Smooth muscle cell of trachea (primary cell): ENCODE data around the gene KHK. TPM values are rescaled to one million over a fixed set of nuclear protein-coding genes. Genes with fewer than 3 reads are reported as not detected.

ENCODE experiments used
- total RNA-seq: library from RNA; depleted of rRNA; stranded (reverse); fragments of >200 nt; gene quantifications from 2 replicates; pipeline ENCODE4 v1.2.1, GENCODE V29; 2014

KHK gene
- 0.50 and 1.3 TPM in 2 replicates for total RNA-seq

GRCh38 chr2:27086724-27087593 lies at the start of gene KHK:
TSS of gene KHK (plus strand) at chr2:27086772. CDS start at chr2:27087260, 488 bp downstream.

GRCh38 chr2:27050996-27051901 lies 35.3 kb upstream of the KHK start, which contains the start of gene AGBL5:
TSS of gene AGBL5 (plus strand) at chr2:27051668. CDS start at chr2:27052959, 1,291 bp downstream.

GRCh38 chr2:27071277-27071989 lies 15.1 kb upstream of the KHK start, which contains the start of gene OST4:
TSS of gene OST4 (minus strand) at chr2:27071654.

GRCh38 chr2:27078267-27079194 lies 8.0 kb upstream of the KHK start, which contains the start of gene EMILIN1:
TSS of gene EMILIN1 (plus strand) at chr2:27078615. CDS start at chr2:27079066, 451 bp downstream.

GRCh38 chr2:27118525-27119329 lies 32.2 kb downstream of the KHK start, which contains the start of gene CGREF1:
TSS of gene CGREF1 (minus strand) at chr2:27119128. CDS start at chr2:27104366, 14,762 bp downstream.

GRCh38 chr2:27123302-27124150 lies 37.0 kb downstream of the KHK start, which contains the start of gene ABHD1:
TSS of gene ABHD1 (plus strand) at chr2:27123815. CDS start at chr2:27123949, 134 bp downstream.

GRCh38 chr2:27133905-27134780 lies 47.6 kb downstream of the KHK start, which contains the start of gene PREB:
TSS of gene PREB (minus strand) at chr2:27134636. CDS start at chr2:27134421, 215 bp downstream.

GRCh38 chr2:27139310-27139709 lies 52.7 kb downstream of the KHK start, which contains the start of gene PRR30:
TSS of gene PRR30 (minus strand) at chr2:27139410. CDS start at chr2:27138329, 1,081 bp downstream.

GRCh38 chr2:27148801-27149439 lies 62.3 kb downstream of the KHK start, which contains the start of gene TCF23:
TSS of gene TCF23 (plus strand) at chr2:27149004. CDS start at chr2:27149134, 130 bp downstream.

Other genes starting within 250 kb of the KHK start
- under 0.01 TPM in 1 of 2 replicates, not detected in the other for gene DPYSL5, start 238.6 kb upstream of the KHK start, total RNA-seq
- gene MAPRE3, start 116.1 kb upstream of the KHK start, total RNA-seq, result 5.8 and 8.1 TPM in 2 replicates
- 33.7 and 38.5 TPM in 2 replicates for gene TMEM214, start 53.8 kb upstream of the KHK start, total RNA-seq
- 24.6 and 33.2 TPM in 2 replicates for gene AGBL5, start 35.1 kb upstream of the KHK start, total RNA-seq
- gene OST4, start 15.1 kb upstream of the KHK start, total RNA-seq, result 409 and 544 TPM in 2 replicates
- 305 and 366 TPM in 2 replicates for gene EMILIN1, start 8.2 kb upstream of the KHK start, total RNA-seq
- gene CGREF1, start 32.4 kb downstream of the KHK start, total RNA-seq, result 3.6 and 6.1 TPM in 2 replicates
- gene ABHD1, start 37.0 kb downstream of the KHK start, total RNA-seq, result under 0.01 and 0.15 TPM in 2 replicates
- gene PREB, start 47.9 kb downstream of the KHK start, total RNA-seq, result 33.7 and 40.2 TPM in 2 replicates
- not detected in 2 replicates for gene PRR30, start 52.6 kb downstream of the KHK start, total RNA-seq
- not detected in 2 replicates for gene TCF23, start 62.2 kb downstream of the KHK start, total RNA-seq
- gene ATRAID, start 125.3 kb downstream of the KHK start, total RNA-seq, result 197 and 218 TPM in 2 replicates
- 13.7 and 15.1 TPM in 2 replicates for gene SLC5A6, start 125.5 kb downstream of the KHK start, total RNA-seq
- 37.8 and 41.5 TPM in 2 replicates for gene CAD, start 130.6 kb downstream of the KHK start, total RNA-seq
- gene SLC30A3, start 176.3 kb downstream of the KHK start, total RNA-seq, result 0.15 and 0.50 TPM in 2 replicates
- gene DNAJC5G, start 188.7 kb downstream of the KHK start, total RNA-seq, result not detected in 2 replicates
- gene TRIM54, start 195.7 kb downstream of the KHK start, total RNA-seq, result under 0.01 TPM in 1 of 2 replicates, not detected in the other
- 1.5 and 1.8 TPM in 2 replicates for gene UCN, start 221.7 kb downstream of the KHK start, total RNA-seq
- gene MPV17, start 236.3 kb downstream of the KHK start, total RNA-seq, result 111 and 117 TPM in 2 replicates